ENCODE measurements around the gene TRDMT1.

GRCh38 chr10:17140386-17140761 is 61.1 kb downstream of the TRDMT1 start:
- TF ChIP-seq POLR2A (IDR thresholded peaks at IDR 0.05) (no peak), EP300 (IDR thresholded peaks at IDR 0.05) (no peak)

Measured in suprapubic skin (tissue), 2 donors.